HL-60 (cell line): ENCODE data around the gene KIAA0040.

Experiments used
- CTCF ChIP-seq: IDR thresholded peaks from one replicate; pipeline ENCODE4 v1.5.1; 2011; ENCODE audit warnings: low read length, control low read depth, inconsistent platforms; ENCODE audit not compliant: insufficient read depth
- GABPA ChIP-seq: IDR thresholded peaks from 2 replicates; pipeline ENCODE4 v1.6.1; 2012; ENCODE audit warnings: low read depth
- POLR2AphosphoS5 ChIP-seq: IDR thresholded peaks from 2 replicates; pipeline ENCODE4 v1.6.1; 2012; ENCODE audit warnings: low read depth

- TF ChIP-seq CTCF (no peak), POLR2AphosphoS5 (no peak), GABPA (no peak)
Observed at GRCh38 chr1:175137369-175137768, 55.2 kb downstream of the KIAA0040 start.
